ENCODE measurements around the gene BCKDHA. TPM values are rescaled to one million over a fixed set of nuclear protein-coding genes. Genes with fewer than 3 reads are reported as not detected.
A peak's percentile ranks its signal among the peaks of the same experiment; 100 is the strongest.

BCKDHA gene
- total RNA-seq: 13.4 TPM
- long read RNA-seq, transcript BCKDHA-201 (9 exons, 2,103 nt): major isoform, 46 of 73 reads
- long read RNA-seq, partial matches to known transcripts: 7 of 73 reads
- long read RNA-seq, other reads (novel, unspliced or antisense): 20 of 73 reads

- H3K4me3 ChIP-seq: peak within 1 kb of the TSS; percentile 76
- no peaks in the 10 kb centered on the region for H3K9me3 ChIP-seq
- peaks cover 8% of the 10 kb centered on the region for H3K36me3 ChIP-seq
- ATAC-seq: peak; percentile 99 to 100
- peak; percentile 100 for DNase-seq
- peaks cover 35% of the 10 kb centered on the region for H3K4me1 ChIP-seq
- peak within 1 kb of the TSS; percentile 95 for H3K27ac ChIP-seq
- no peak for TF ChIP-seq CTCF (IDR thresholded peaks at IDR 0.05)
- H3K27me3 ChIP-seq (ENCODE audit: low read depth): no peaks in the 10 kb centered on the region
- intact Hi-C loops (cut with DNase I): no loop called here
Observed at GRCh38 chr19:41397086-41398049, at the start of gene BCKDHA, which contains the start of gene EXOSC5. TSS of gene BCKDHA (plus strand) at chr19:41397818. CDS start at chr19:41397828, 10 bp downstream. TSS of gene EXOSC5 (minus strand) at chr19:41397359. CDS start at chr19:41397328, 31 bp downstream.

- Histone ChIP-seq H3K4me3 (peak overlapping the region; percentile 88), H3K27me3 (ENCODE audit: low read depth) (no peaks in the 10 kb centered on the region), H3K27ac (peak overlapping the region; percentile 84), H3K9me3 (no peaks in the 10 kb centered on the region), H3K36me3 (peaks cover 26% of the 10 kb centered on the region), H3K4me1 (peaks cover 44% of the 10 kb centered on the region)
- ATAC-seq: no peak
- intact Hi-C loops (cut with DNase I): no loop called here
- TF ChIP-seq CTCF (IDR thresholded peaks at IDR 0.05): no peak
- DNase-seq: no peak
Observed at GRCh38 chr19:41350735-41351338, 46.8 kb upstream of the BCKDHA start.

- peak overlapping the region; percentile 84 for H3K27ac ChIP-seq
- H3K4me1 ChIP-seq: peaks cover 52% of the 10 kb centered on the region
- no peaks in the 10 kb centered on the region for H3K27me3 ChIP-seq (ENCODE audit: low read depth)
- TF ChIP-seq CTCF (IDR thresholded peaks at IDR 0.05): no peak
- H3K36me3 ChIP-seq: peaks cover 19% of the 10 kb centered on the region
- peak overlapping the region; percentile 88 for H3K4me3 ChIP-seq
- DNase-seq: peak; percentile 85
- intact Hi-C loops (cut with DNase I): no loop called here
- no peaks in the 10 kb centered on the region for H3K9me3 ChIP-seq
- ATAC-seq: peak; percentile 70 to 71
Observed at GRCh38 chr19:41351339-41352245, 46.0 kb upstream of the BCKDHA start.

GRCh38 chr19:41352279-41352608 lies 45.4 kb upstream of the BCKDHA start:
- no peak for ATAC-seq
- H3K4me3 ChIP-seq: peak overlapping the region; percentile 88
- H3K36me3 ChIP-seq: peaks cover 12% of the 10 kb centered on the region
- H3K27me3 ChIP-seq (ENCODE audit: low read depth): no peaks in the 10 kb centered on the region
- no peaks in the 10 kb centered on the region for H3K9me3 ChIP-seq
- peak overlapping the region; percentile 84 for H3K27ac ChIP-seq
- H3K4me1 ChIP-seq: peaks cover 58% of the 10 kb centered on the region
- no peak for DNase-seq
- no peak for TF ChIP-seq CTCF (IDR thresholded peaks at IDR 0.05)
- intact Hi-C loops (cut with DNase I): no loop called here

Data from lower lobe of right lung (tissue), 2 donors.